HFF-Myc (cell line): Measurements from ENCODE around the gene ZBP1.

Source experiments
- DNase-seq: peaks from one replicate; pipeline ENCODE4 v3.0.0-alpha.2; 2011; ENCODE audit warnings: low read depth; ENCODE audit errors: extremely low read depth
- H3K4me3 ChIP-seq: replicated peaks from 2 replicates; pipeline ENCODE4 v1.5.1; 2011; ENCODE audit warnings: low read depth, mild to moderate bottlenecking, control low read depth, low read length
- CTCF ChIP-seq: IDR thresholded peaks from 2 replicates; pipeline ENCODE4 v1.5.1; 2012; ENCODE audit warnings: mild to moderate bottlenecking, low read depth, low read length, control low read depth; ENCODE audit errors: missing control alignments

The ZBP1 gene

DNA sequence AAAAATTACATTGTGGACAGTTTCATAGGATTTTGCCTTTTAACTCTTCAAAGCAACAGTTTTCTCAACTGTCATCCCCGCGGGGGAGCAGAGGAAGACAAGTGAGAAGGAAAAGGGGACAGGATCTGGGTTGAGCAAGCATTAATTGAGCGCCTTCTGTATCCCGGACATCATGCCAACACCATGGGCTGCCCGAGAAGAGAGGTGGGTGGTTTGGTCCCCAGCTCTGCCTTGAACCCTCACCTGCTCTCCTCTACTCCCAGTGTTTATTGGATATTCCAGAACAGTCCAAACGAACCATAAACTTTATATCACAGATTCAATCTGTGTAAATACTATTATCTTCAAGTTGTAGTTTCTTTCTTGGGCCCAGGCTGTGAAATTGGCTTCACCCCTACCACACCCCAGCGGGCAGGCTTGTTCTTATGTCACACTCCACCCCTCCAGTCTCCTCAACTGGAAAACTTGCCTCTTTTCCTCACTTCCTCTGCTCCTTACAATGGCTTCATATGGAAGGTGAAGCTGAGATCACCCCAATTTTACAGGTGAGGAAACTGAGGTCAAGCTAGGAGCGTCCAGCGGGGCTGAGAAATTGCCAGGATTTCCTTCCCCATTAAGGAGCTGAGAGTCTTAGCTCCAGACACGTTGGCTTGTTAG lies 53.3 kb downstream of the ZBP1 start:
- no peak for TF ChIP-seq CTCF
- no peak overlapping the region for H3K4me3 ChIP-seq
- DNase-seq, result no peak

DNA sequence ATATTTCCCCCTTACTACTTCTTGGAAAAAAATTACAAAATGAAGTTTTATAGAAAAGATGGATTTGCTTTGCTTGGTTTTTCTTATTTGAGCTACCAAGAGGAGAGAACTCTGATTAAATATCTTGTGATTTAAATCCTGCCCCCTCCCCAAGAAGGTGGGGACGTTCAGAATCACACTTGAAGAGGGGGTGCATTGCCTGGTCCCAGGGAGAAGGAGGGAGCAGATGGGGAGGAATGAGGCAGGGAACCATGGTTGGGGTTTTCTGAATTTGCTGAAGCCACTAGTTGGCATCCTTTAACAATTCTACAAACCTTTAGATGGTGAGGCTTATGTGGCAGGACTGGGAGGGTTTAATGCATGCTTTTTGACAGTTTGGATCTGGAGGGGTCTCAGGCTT lies 53.8 kb downstream of the ZBP1 start:
- no peak overlapping the region for H3K4me3 ChIP-seq
- no peak for DNase-seq
- no peak for TF ChIP-seq CTCF

GRCh38 chr20:57564951-57565642 lies 55.1 kb downstream of the ZBP1 start:
- no peak overlapping the region for H3K4me3 ChIP-seq
- DNase-seq, result no peak
- no peak for TF ChIP-seq CTCF

DNA sequence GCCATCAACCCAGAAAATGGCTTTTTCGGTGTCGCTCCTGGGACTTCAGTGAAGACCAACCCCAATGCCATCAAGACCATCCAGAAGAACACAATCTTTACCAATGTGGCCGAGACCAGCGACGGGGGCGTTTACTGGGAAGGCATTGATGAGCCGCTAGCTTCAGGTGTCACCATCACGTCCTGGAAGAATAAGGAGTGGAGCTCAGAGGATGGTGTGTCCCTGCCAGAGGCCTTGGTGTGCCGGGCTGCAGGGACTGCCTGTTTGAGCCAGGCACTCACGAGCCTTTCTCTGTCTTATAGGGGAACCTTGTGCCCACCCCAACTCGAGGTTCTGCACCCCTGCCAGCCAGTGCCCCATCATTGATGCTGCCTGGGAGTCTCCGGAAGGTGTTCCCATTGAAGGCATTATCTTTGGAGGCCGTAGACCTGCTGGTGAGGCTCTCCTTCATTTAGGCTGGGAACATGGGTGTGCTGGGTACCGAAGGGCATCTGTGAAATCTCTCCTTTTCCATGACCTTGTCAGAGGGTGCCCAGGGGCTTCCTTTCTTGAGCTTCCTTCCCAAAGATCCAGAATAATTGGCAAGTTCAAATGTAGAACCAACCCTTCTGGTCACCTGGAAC lies 55.9 kb downstream of the ZBP1 start:
- H3K4me3 ChIP-seq, result no peak overlapping the region
- TF ChIP-seq CTCF, result no peak
- no peak for DNase-seq

GRCh38 chr20:57563522-57563921 lies 56.7 kb downstream of the ZBP1 start:
- TF ChIP-seq CTCF, result no peak
- H3K4me3 ChIP-seq, result no peak overlapping the region
- DNase-seq, result no peak

GRCh38 chr20:57562541-57563465 lies 57.4 kb downstream of the ZBP1 start:
- TF ChIP-seq CTCF, result no peak

More at GRCh38 chr20:57562541-57563465, 57.4 kb downstream of the ZBP1 start:
- no peak overlapping the region for H3K4me3 ChIP-seq
- DNase-seq, result no peak
